Measurements from ENCODE around the gene PLEKHA6.

DNA sequence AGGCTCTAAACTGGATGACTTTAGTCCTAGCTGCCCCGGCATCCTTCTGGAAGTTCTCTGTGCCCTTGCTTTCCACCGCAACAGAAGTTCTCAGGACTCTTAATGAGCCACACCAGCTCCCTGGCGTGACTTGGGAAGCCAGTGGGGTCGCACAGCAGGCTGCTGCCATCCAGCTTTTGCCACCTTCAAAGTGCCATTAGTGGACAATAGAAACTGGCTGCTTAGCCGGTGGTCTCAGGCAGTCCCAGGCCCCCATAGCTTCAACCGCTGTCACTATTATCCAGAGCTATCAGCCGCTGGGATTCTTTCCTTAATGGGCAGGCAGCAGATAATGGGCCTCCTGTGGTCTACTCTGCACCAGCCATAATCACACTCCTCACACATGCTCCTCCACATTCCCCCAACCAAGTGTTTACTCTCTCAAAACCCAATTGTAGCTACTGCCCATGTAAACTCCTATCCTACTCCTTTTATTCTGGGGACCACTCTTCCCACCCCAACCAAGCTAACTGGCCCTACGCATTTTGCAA is 37.3 kb downstream of the PLEKHA6 start:
- no peak for TF ChIP-seq EZH2phosphoT487 (IDR thresholded peaks at IDR 0.05; ENCODE audit: unreplicated experiment)
- TF ChIP-seq, protein P1, sequence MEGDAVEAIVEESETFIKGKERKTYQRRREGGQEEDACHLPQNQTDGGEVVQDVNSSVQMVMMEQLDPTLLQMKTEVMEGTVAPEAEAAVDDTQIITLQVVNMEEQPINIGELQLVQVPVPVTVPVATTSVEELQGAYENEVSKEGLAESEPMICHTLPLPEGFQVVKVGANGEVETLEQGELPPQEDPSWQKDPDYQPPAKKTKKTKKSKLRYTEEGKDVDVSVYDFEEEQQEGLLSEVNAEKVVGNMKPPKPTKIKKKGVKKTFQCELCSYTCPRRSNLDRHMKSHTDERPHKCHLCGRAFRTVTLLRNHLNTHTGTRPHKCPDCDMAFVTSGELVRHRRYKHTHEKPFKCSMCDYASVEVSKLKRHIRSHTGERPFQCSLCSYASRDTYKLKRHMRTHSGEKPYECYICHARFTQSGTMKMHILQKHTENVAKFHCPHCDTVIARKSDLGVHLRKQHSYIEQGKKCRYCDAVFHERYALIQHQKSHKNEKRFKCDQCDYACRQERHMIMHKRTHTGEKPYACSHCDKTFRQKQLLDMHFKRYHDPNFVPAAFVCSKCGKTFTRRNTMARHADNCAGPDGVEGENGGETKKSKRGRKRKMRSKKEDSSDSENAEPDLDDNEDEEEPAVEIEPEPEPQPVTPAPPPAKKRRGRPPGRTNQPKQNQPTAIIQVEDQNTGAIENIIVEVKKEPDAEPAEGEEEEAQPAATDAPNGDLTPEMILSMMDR (conservative IDR thresholded peaks at IDR 0.05; ENCODE audit: low read depth in 2 of 2) = no peak
- no peak for TF ChIP-seq JUNB (IDR thresholded peaks at IDR 0.05; ENCODE audit: unreplicated experiment)

All from GM23338 (cell line).